GM23248 (cell line): ENCODE data around the gene PSENEN.

ENCODE experiments used
- EZH2 ChIP-seq: fragments of 200-600 bp; sonication (generic); IDR thresholded peaks from 2 replicates; pipeline ENCODE4 v1.6.1; 2018; ENCODE audit warnings: antibody characterized with exemption, mild to moderate bottlenecking; ENCODE audit not compliant: insufficient read depth, poor library complexity, severe bottlenecking
- EZH2phosphoT487 ChIP-seq: fragments of 200-600 bp; sonication (generic); IDR thresholded peaks from 2 replicates; pipeline ENCODE4 v1.6.1; 2018; ENCODE audit warnings: antibody characterized with exemption, moderate library complexity, mild to moderate bottlenecking, low read depth; ENCODE audit not compliant: insufficient read depth

DNA sequence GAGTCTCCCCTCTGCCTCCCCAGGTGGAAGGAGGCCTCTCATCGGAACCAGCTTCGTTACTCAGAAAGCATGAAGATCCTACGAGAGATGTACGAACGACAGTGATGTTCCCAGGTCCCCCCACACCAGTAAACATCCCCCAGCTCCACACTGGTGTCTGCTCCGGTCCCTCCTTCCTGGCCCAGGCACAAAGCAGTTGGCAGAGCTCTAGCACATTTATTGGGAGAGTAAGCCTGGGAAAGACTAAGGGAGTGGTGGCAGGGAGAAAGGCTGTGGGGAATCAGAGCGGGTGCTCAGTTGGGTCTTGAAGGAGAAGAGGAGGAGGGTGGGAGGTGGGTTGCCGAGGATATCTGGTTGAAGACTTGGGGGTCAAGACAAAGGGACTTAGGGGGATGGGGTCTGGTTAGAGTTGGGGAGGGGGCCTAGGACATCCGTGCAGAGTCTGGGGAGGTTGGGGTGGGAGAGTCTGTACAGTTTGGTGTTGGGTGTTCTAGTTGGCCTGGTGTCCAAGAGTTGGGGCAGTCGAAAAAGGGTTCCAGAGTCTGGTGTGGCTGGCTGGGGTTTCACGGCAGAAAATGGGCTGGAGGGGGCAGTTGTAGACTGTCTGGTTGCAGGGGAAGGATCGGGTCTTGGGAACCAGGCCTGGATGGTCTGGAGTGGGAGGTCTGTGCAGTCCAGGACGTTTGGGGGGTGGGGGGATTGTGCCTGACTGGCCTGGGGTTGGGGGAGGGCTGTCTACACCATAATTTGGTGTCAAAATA lies 9.1 kb downstream of the PSENEN start:
- TF ChIP-seq EZH2 (no peak), EZH2phosphoT487 (no peak)
